Panc1 (cell line): ENCODE results near the gene DNAJB5. TPM values are rescaled to one million over a fixed set of nuclear protein-coding genes. Genes with fewer than 3 reads are reported as not detected.

Experiments
- ATAC-seq: fragments of 200-7000 bp; cut with Tn5 transposase; 2 replicates; pipeline ENCODE4 v1.9.1; 2020; ENCODE audit warnings: mild to moderate bottlenecking, moderate library complexity
- BruUV-seq: library from RNA; stranded (reverse); fragments of 400-500 nt; replicated peaks from 2 replicates; lab custom pipeline; 2021; lab: Mats Ljungman, UMichigan
- CTCF ChIA-PET: fragments of 300-600 bp; sonication (Branson Sonifier 250); formaldehyde crosslinking; loops from one replicate; lab custom pipeline; 2022; ENCODE audit warnings: antibody characterized with exemption; lab: Charles Lee
- POLR2A ChIA-PET: fragments of 300-600 bp; sonication (Branson Sonifier 250); formaldehyde crosslinking; loops from one replicate; lab custom pipeline; 2022; ENCODE audit warnings: antibody characterized with exemption; lab: Charles Lee
- DNase-seq: peaks from one replicate; pipeline ENCODE4 v3.0.0-alpha.2; 2010; ENCODE audit warnings: low read depth, low spot score
- H3K27ac ChIP-seq: 2 replicates; pipeline ENCODE4 v1.5.1; 2011; ENCODE audit warnings: mild to moderate bottlenecking, low read length, inconsistent platforms
- H3K27me3 ChIP-seq: fragments of 200-500 bp; sonication (Bioruptor generic); 2 replicates; pipeline ENCODE4 v1.6.0; 2014; ENCODE audit warnings: low read length, inconsistent platforms; ENCODE audit not compliant: control insufficient read depth, insufficient read depth
- H3K36me3 ChIP-seq: fragments of 200-500 bp; sonication (Bioruptor generic); 2 replicates; pipeline ENCODE4 v1.5.1; 2014; ENCODE audit warnings: inconsistent platforms, mild to moderate bottlenecking, low read length, moderate library complexity; ENCODE audit not compliant: control insufficient read depth, insufficient read depth
- H3K4me1 ChIP-seq: 2 replicates; pipeline ENCODE4 v1.5.1; 2011; ENCODE audit warnings: inconsistent platforms, mild to moderate bottlenecking, low read length, moderate library complexity; ENCODE audit not compliant: control insufficient read depth, insufficient read depth
- H3K4me3 ChIP-seq, 2 experiments: 2 replicates each; pipeline ENCODE4 v1.5.1; 2011 to 2012; ENCODE audit warnings: low read depth in 2 of 2, low read length in 2 of 2, mild to moderate bottlenecking in 2 of 2, inconsistent platforms in 1 of 2, moderate library complexity in 1 of 2
- H3K9me3 ChIP-seq: fragments of 200-500 bp; sonication (Bioruptor generic); 2 replicates; pipeline ENCODE4 v1.5.1; 2014; ENCODE audit warnings: low read depth, mild to moderate bottlenecking, inconsistent platforms, low read length, moderate library complexity; ENCODE audit not compliant: control insufficient read depth, insufficient read depth
- CTCF ChIP-seq: fragments of 450-650 bp; IDR thresholded peaks from 2 replicates; pipeline ENCODE4 v1.5.1; 2017; ENCODE audit warnings: mild to moderate bottlenecking
- POLR2AphosphoS5 ChIP-seq: IDR thresholded peaks from 2 replicates; pipeline ENCODE4 v1.6.1; 2012; ENCODE audit warnings: mild to moderate bottlenecking, low read depth, low read length, moderate library complexity
- REST ChIP-seq, 2 experiments: IDR thresholded peaks; 2 replicates each; pipeline ENCODE4 v1.6.1; 2011 to 2012; ENCODE audit warnings: low read depth in 2 of 2, control low read depth in 1 of 2, low read length in 1 of 2, mild to moderate bottlenecking in 1 of 2, moderate library complexity in 1 of 2; ENCODE audit not compliant: insufficient read depth in 1 of 2
- SIN3A ChIP-seq: IDR thresholded peaks from 2 replicates; pipeline ENCODE4 v1.6.1; 2012; ENCODE audit warnings: low read depth, mild to moderate bottlenecking, low read length, moderate library complexity, borderline replicate concordance; ENCODE audit not compliant: insufficient read depth
- TCF7L2 ChIP-seq: IDR thresholded peaks from 2 replicates; pipeline ENCODE4 v1.6.1; 2011; ENCODE audit warnings: mild to moderate bottlenecking, low read depth, low read length, inconsistent platforms
- in situ Hi-C: cut with HindIII; loops from 2 replicates; pipeline ENCODE4 v1.10.0; 2016; ENCODE audit warnings: low sequenced_read_pairs, low pct_unique_long_range_greater_than_20kb
- intact Hi-C: fragments of 100-400 bp; cut with micrococcal nuclease; formaldehyde crosslinking; loops from one replicate; pipeline ENCODE4 v1.10.0; 2022; ENCODE audit not compliant: unreplicated experiment
- total RNA-seq: library from RNA; stranded (reverse); gene quantifications from one replicate; pipeline ENCODE4 v1.2.1, GENCODE V29; 2021; ENCODE audit not compliant: unreplicated experiment

DNAJB5 gene
- total RNA-seq, 1 experiment from 2014 or later = 9.7 TPM

GRCh38 chr9:35026671-35027070, 37.1 kb downstream of the DNAJB5 start:
- TF ChIP-seq REST (IDR thresholded peaks at IDR 0.05; ENCODE audit: insufficient read depth in 1 of 2, low read depth in 2 of 2, low read length in 1 of 2) = no peak
- peak; percentile 33; the same call in 1 of the 2 replicates for TF ChIP-seq TCF7L2
- CTCF ChIA-PET = no interaction called here

GRCh38 chr9:35027374-35027773, 37.8 kb downstream of the DNAJB5 start:
- POLR2A ChIA-PET = interaction anchor here (0.7 kb wide), 1 partner anchor 67 kb away, joined by 11 read pairs; no protein-coding TSS in a partner anchor
- H3K9me3 ChIP-seq = no peaks in the 10 kb centered on the region
- no peaks in the 10 kb centered on the region for H3K36me3 ChIP-seq
- H3K27me3 ChIP-seq = no peaks in the 10 kb centered on the region
- intact Hi-C loops (no loop called here), in situ Hi-C loops (no loop called here)
- TF ChIP-seq POLR2AphosphoS5 (no peak), CTCF (no peak), TCF7L2 (no peak), REST (IDR thresholded peaks at IDR 0.05; ENCODE audit: insufficient read depth in 1 of 2, low read depth in 2 of 2, low read length in 1 of 2) (no peak), SIN3A (no peak)
- ATAC-seq = no peak
- no TSS peak for BruUV-seq
- H3K27ac ChIP-seq = peak overlapping the region; percentile 14; the same call in 1 of the 2 replicates
- DNase-seq = no peak
- no peak overlapping the region for H3K4me3 ChIP-seq
- H3K4me1 ChIP-seq = peaks cover 12% of the 10 kb centered on the region
- CTCF ChIA-PET = no interaction called here

More at GRCh38 chr9:35026671-35027070, 37.1 kb downstream of the DNAJB5 start:
- DNase-seq (no peak), ATAC-seq (peak; percentile 70)
- no TSS peak for BruUV-seq
- no peaks in the 10 kb centered on the region for H3K9me3 ChIP-seq
- in situ Hi-C loops (no loop called here), intact Hi-C loops (loop anchor here (1.0 kb wide), 1 partner anchor 30 kb away; no protein-coding TSS in a partner anchor)
- H3K36me3 ChIP-seq = no peaks in the 10 kb centered on the region
- peaks cover 12% of the 10 kb centered on the region for H3K4me1 ChIP-seq
- no peak overlapping the region for H3K4me3 ChIP-seq
- H3K27me3 ChIP-seq = no peaks in the 10 kb centered on the region
- H3K27ac ChIP-seq = peak overlapping the region; percentile 14; the same call in 1 of the 2 replicates
- POLR2A ChIA-PET = interaction anchor here (0.6 to 1.1 kb wide), 2 partner anchors 13 to 37 kb away, joined by 4 to 8 read pairs; partner anchors contain the start of gene DNAJB5
